Measurements from ENCODE around the gene TMBIM6.

TMBIM6 gene

DNA sequence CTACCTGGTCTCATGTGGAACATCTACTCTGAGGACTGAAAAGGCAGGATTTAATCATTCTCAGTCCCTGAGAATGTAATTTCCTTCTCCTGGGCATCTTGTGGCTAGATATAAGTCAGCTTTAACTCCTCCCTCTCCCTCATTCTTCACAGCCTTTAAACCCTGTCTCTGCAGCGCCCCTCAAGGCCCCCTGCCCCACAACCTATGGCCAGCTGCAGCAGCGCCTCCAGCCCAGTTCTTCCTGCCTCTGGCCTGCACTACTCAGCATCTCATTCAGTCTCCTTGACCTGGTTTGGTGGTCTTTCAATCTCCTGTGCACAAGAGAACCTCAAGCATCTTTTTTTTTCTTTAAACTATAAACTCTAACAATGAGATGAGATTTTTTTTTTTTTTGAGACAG lies 57.6 kb downstream of the TMBIM6 start:
- no peak for DNase-seq

DNA sequence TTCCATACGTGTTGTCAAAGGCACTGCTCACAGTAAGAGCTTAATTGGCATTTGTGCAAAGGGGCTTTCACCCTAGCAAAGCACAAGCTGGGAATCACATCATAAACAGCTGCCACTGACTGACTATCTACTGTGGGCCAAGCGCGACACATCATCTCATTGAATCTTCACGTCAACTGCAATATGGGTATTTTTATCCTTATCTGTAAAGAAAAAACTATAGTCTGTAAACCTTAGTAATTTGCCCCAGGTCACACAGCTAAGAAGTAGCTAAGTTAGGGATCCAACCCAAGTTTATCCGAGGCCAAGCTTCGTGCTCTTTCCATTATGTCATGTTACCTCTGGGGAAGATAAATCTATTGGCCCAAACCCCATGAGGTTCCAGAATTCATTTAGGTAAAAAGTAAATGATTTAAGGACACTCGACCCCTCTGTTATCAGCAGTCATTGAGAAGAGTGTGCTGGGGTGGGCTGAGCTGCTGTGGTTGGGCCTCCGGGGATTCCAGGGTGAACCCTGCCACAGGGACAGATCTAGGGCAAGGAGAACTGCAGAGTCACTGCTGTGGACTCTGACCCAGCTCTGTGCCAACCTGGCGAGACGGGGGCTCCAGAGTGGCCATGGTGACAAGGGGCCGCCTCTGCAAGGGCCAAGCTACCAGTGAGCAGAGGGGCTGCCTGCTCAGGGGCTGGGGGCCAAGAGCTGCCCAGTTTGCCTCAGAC lies 59.2 kb downstream of the TMBIM6 start:
- DNase-seq, result no peak

DNA sequence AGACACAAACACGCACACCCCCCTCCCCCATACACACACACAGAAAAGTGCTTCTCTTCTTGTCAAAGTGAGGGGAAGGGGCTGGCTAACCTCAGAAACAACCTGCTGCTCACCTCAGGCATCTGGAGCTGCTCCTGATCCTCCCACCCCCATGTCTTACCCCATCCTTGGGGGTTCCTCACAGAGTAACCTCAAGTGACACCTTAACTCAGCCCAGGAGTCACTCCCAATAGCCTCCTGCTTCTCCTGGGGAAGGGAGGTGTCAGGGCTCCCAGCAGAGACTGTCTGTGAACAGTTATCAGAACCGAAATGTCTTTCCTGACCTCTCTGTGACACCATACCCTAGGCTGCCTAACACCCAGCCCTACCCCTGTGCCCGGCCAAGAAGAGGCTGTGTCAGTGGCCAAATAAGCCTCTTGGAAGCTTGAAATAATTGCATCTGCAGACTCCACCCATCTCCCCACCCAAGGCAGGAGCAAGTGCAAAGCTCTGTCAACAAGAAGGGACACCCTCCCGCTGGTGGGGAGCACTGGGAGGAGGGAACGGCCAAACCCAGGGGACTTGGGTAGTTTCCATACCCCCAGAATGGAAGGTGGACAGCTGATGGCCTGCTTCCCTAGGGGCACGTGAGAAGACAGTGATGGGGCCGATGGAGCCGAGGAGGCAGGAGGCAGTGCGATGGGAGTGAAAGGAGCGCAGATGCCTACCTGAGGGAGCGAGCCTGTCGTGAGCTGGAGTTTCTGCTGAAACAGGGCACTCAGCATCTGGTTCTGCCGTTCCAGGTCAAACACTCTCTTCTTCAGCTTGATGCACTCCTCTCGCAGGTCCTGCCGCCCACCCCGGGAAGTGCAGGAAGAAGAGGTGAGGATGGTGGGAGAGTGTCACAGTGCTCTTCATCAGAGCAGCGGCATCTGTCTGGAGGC lies 60.0 kb downstream of the TMBIM6 start:
- DNase-seq, result no peak

DNA sequence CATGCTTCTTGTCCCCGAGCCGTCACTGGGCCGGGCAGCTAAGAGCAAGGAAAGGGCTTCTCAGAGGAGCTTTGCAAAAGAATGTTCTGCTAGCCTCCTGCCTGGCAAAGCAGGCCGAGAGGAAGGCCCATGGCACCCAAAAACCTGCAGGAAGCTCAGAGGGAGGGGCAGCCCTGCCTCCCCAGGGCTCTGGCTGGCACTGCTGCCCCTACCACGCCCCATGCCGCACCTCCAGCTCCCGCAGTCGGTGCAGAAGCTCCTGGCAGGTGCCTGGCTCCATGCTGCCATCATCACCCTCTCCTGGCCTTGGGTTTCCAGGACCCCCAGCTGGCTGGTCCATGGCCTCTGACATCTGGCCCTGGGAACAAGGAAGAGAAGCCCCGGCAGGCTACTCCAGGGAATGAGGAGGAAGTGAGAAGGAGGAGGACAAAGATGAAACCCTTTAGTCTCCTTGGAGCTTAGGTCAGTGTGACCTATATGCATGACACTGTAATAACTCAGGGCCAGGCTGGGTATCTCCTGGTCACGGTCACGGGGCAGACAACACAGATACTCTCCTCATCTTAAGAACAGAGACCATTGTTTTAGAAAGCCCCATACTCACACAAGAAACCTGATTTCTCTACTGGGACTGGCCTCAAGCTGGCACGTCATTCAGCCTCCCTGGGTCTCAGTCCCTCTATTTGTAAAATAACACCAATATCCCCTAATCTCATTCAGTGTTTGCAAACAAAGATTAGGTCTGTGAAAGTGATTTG lies 62.5 kb downstream of the TMBIM6 start:
- no peak for DNase-seq

DNA sequence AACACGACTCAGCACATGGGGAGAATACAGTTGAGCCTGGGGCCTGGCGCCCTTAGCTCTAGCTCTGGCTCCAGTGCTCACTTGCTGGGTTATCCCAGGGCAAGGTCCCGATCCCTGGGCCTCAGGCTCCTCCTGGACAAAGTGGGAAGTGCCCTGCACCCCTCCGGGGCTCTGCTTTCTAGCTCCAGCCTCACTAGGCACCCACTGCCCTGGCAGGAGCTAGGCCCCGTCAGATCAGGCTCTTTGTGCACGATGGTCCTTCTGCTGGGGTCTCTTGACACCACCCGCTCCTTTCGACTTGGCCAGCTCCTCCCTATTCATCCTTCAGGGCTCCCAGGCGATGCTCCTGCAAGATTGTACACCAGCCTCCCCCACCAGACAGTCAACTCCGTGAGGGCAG lies 63.5 kb downstream of the TMBIM6 start:
- no peak for DNase-seq

DNA sequence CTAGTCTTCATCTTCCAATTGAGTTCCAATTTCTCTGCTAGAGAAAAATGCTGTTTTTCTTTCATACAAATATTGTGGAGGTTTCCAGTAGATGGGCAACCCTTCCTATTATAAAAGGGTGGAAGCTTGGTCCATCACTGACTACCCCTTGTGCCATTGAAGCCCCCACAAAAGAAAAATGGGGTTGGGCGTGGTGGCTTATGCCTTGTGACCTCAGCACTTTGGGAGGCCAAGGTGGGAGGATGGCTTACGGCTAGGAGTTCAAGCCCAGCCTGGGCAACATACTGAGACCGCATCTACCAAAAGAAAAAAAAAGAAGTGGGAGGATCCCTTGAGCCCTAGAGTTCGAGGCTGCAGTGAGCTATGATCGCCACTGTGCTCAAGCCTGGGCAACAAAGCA lies 64.1 kb downstream of the TMBIM6 start:
- no peak for DNase-seq

DNA sequence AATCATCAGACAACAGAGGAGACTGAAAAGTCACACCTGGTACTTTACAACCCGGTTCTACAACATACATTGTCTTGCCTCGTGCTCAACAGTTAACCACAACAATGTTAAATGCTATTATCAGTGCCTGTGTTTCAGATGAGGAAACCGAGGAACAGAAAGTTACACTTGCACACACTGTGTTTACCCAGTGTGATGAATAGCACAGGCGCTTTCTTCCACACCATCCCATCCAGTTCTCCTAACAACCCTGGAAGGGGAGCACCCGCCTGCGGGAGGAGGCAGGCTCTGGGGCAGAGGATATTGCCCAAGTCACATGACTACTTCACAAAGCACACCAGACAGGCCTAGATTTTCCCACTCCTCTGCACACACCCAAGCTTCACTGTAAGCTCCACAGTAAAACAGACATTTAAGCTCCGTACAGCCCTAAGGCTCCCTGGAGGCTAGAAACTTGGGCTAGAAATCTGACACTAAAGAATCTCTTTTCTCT lies 65.0 kb downstream of the TMBIM6 start:
- no peak for DNase-seq

DNA sequence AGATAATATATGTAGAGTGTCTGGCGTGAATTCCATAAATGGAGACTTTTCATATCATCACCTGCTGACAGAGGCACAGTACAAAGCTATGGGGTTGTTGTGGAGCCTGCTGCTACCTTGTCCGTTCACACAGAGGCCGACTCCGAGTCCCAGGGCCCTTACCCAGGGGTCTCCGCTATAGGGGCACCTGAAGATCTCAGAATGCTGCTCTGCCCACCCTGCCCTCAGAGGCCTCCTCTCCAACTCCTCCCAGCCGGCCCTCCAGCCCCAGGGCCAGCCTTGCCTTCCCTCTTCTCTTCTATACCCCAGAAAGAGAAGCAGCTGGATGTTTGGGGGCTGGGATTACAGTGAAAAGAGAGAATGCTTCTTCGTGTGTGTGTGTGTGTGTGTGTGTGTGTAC lies 65.5 kb downstream of the TMBIM6 start:
- DNase-seq, result no peak

DNA sequence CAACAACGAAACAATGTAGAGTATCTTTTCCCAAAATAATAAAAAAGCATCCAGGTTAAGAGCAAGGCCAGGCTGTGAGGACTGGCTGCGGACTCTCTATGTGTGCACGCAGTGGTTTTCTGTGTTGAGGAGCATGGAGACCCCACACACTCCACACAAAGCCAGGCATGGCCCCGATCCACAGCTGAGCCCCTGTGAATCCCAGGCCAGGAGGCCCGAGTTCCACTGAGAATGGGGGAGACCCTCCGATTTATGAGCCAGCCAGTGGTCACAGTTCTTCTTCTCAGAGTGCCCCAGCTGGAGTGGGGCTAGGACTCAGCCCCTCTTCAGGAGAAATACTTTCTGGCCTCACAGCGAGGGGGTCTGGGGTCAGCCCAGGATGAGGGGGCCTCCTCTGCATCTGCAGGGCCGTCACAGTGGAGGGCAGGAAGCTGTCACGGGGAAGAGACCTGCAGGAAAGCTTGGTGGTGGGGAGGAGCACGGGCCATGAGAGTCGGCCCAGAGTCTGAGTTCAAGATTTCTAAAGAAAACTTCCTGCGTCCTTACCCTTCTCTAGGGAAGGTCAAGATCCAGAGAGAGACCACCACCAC lies 66.7 kb downstream of the TMBIM6 start:
- DNase-seq, result no peak

DNA sequence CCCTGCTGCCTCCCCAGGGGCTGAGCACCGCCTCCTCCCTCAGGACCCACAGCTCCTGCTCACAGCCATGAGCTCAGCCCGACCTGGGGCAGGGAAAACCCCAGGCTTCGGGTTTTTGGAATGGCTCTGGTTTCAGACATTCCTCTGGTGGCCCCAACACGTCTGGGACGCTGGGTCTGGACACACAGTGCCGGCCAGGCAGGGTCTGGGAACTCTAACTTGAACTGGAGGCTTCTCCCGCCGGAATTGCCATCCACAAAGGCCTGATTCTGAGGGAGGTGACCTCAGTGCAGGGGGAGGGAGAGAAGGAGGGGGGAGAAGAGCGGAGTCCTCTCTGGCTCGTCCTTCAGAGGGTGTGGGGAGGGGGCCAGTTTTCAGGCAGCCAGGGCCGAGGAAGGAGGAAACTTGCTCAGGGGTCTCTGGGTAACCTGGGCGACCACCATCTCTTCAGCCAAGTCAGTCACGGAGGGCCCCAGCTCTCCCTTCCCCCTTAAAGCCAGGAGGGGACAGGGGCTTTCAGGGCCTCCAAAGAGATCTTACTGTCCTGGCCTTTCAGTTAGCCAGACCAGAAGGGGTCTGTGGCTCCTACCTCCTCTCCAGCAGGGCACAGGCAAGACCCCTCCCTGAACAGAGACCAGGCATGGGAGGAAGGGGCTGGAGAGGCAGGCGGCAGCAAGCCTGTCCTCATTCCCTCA lies 67.5 kb downstream of the TMBIM6 start:
- DNase-seq, result no peak

DNA sequence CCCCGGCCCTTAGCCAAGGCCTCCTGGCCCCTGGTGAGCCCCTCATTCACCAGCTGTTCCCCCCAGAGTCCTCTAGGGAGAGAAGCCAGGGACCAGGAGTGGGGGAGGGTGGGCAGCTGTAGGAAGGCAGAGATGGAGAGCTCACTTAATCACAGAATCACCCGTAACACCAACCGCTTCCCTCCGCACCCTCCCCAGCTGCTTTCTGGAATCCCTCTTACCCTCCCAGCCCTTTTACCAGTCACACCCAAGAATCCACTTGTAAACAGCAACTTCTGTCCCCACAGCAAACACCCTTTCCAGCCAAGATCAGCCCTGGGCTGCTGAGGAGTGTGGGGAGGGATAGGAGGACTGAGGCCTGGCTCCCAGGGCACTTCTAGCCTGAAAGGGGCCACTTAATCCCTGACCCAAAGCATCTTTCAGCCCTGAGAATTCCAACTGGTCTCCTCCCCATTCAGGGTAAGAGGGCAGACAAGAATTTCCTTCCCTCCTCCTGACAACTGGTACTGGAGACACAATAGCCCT lies 68.1 kb downstream of the TMBIM6 start:
- no peak for DNase-seq

DNA sequence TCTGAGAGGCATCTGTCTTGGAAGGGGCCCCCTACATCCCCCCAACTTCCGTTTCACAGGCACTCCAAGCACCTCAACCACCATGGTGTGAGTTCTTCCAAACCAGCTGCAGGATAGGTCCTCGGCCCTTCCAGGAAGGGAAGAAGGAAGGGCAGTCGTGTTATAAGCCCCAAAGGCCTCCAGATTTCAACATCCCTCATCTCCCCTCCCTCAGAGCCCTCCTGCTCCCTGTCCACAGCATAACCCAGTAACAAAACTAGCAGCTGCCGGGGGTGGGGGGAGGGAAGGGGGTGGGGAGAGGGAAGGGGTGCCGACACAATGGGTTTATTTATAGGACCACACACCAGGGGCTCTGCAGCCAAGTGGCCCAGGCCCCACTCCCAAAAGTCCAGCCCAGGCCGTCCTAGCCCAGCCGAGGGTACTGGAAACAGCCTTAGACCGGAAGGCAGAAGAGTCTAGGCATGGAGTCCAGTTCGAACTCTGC lies 68.6 kb downstream of the TMBIM6 start:
- DNase-seq, result no peak

DNA sequence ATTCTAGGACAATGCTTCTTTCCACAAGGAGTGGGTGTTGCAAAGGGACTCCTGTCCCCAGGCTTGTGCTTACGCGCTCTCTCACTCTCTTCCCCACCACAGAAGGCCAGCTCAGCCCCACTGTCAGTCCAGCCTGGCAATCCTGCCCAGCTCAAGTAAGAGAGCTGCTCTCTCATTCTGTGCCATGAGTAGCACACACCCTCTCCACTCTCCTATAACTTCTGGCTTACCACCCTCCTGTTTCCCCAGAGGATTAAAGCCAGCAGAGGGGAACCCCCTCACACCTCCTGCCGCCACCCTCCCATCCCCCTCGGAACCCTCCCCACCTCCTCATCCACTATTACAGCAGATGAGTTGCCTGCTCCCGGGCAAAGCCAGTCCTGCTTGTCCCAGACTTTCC lies 69.8 kb downstream of the TMBIM6 start:
- no peak for DNase-seq

DNA sequence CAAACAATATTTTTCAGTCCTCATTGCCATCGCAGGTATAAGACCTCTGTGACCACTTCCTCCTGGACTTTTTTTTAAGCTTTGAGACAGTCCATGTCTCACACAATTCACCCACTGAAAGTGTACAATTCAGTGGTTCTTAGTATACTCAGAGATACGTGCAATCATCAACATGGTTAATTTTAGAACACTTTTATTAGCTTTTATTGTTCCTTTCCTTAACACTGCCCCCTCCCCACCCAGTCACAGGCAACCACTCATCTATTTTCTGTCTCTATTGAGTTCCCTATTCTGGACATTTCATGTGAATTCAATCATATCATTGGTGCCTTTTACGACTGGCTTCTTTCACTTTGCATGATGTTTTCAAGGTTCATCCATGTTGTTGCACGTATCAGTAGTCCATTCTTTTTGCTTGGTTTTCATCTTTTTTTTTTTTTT lies 70.6 kb downstream of the TMBIM6 start:
- DNase-seq, result no peak

DNA sequence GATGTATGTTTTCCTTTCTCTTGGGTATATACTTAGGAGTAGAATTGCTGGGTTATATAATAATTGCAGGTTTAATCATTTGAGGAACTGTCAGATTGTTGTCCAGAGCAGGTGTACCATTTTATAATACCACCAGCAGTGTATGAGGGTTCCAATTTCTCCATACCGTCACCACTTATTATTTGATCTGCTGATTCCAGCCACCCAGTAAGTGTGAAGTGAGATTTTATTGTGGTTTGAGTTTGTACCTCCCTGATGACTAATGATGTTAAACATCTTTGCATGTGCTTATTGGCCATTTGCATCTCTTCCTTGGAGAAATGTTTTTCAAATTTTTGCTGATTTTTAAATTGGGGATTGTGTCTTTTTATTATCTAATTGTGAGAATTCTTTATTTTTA lies 71.8 kb downstream of the TMBIM6 start:
- no peak for DNase-seq
